DND-41 (cell line): Measurements from ENCODE around the gene FBXL13.
"Not testable (repeated sequence)": the region's sequence is repeated elsewhere in the genome, so short reads cannot be mapped to it uniquely, and the experiment has no call there.

ENCODE experiments used
- ATAC-seq: fragments of 200-7000 bp; cut with Tn5 transposase; 3 replicates; pipeline ENCODE4 v1.9.1; 2021; ENCODE audit warnings: low read depth; ENCODE audit not compliant: insufficient read depth
- DNase-seq: peaks from one replicate; pipeline ENCODE4 v3.0.0-alpha.2; 2020
- H2AFZ ChIP-seq: 2 replicates; pipeline ENCODE4 v1.6.0; 2012; ENCODE audit warnings: low read depth, low read length
- H3K27ac ChIP-seq: 2 replicates; pipeline ENCODE4 v1.5.1; 2012; ENCODE audit warnings: low read length, inconsistent platforms
- H3K27me3 ChIP-seq: fragments of 200-600 bp; sonication (generic); 2 replicates; pipeline ENCODE4 v1.6.0; 2012; ENCODE audit warnings: low read length, mild to moderate bottlenecking, inconsistent platforms; ENCODE audit not compliant: insufficient read depth, poor library complexity
- H3K36me3 ChIP-seq: 2 replicates; pipeline ENCODE4 v1.5.1; 2012; ENCODE audit warnings: low read length, inconsistent platforms; ENCODE audit not compliant: insufficient read depth
- H3K4me1 ChIP-seq: 2 replicates; pipeline ENCODE4 v1.5.1; 2012; ENCODE audit warnings: mild to moderate bottlenecking, low read length; ENCODE audit not compliant: insufficient read depth
- H3K4me2 ChIP-seq: 2 replicates; pipeline ENCODE4 v1.6.0; 2012; ENCODE audit warnings: mild to moderate bottlenecking, moderate library complexity, low read length, inconsistent platforms; ENCODE audit not compliant: insufficient read depth
- H3K4me3 ChIP-seq, 2 experiments: fragments of 200-600 bp in 1 of 2; shearing (Covaris generic) in 1 of 2; 2 replicates each; pipeline ENCODE4 v1.5.1; 2012 to 2016; ENCODE audit warnings: inconsistent platforms in 2 of 2, low read length in 2 of 2, mild to moderate bottlenecking in 2 of 2, low read depth in 1 of 2, moderate library complexity in 1 of 2
- H3K79me2 ChIP-seq: 2 replicates; pipeline ENCODE4 v1.6.0; 2012; ENCODE audit warnings: low read length, inconsistent platforms; ENCODE audit not compliant: insufficient read depth
- H3K9ac ChIP-seq: 2 replicates; pipeline ENCODE4 v1.6.0; 2012; ENCODE audit warnings: low read depth, mild to moderate bottlenecking, inconsistent platforms, low read length, moderate library complexity
- H3K9me3 ChIP-seq: 2 replicates; pipeline ENCODE4 v1.5.1; 2012; ENCODE audit warnings: low read length, moderate library complexity, mild to moderate bottlenecking, inconsistent platforms; ENCODE audit not compliant: insufficient read depth, severe bottlenecking
- H4K20me1 ChIP-seq: 2 replicates; pipeline ENCODE4 v1.6.0; 2012; ENCODE audit warnings: low read length; ENCODE audit not compliant: insufficient read depth
- EZH2 ChIP-seq: IDR thresholded peaks from 3 replicates; pipeline ENCODE4 v1.6.1; 2012; ENCODE audit warnings: borderline replicate concordance, low read depth, mild to moderate bottlenecking, moderate library complexity, low read length, inconsistent platforms; ENCODE audit not compliant: severe bottlenecking
- TF ChIP-seq, protein P1 (sequence below): IDR thresholded peaks from 2 replicates; pipeline ENCODE4 v1.5.1; 2012; ENCODE audit warnings: borderline replicate concordance, low read length, moderate library complexity, mild to moderate bottlenecking; ENCODE audit not compliant: poor library complexity, severe bottlenecking; ENCODE audit errors: extremely low read depth

Gene FBXL13

DNA sequence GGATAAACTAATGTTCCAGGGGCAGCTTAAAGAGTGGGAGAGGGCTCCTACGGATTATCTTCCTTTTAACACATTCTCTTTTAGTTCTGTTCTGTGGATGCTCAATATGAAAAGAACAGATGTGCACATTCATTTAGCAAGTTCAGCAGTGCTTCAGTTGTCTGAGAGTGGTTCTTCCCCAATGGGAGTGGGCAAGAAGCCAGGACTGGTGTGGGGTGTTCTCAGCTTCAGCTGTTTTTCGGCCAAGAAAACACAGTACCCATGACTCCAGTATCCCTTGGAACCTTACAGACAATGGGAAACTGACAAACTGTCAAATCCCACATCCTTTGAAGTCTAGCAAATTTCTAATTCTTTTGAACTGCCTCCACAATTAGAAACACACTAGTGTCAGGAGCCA, 233.3 kb downstream of the FBXL13 start:
- no peak overlapping the region for H3K27ac ChIP-seq
- no peaks in the 10 kb centered on the region for H3K9me3 ChIP-seq
- no peaks in the 10 kb centered on the region for H3K4me1 ChIP-seq
- no peak overlapping the region for H3K4me2 ChIP-seq
- no peak overlapping the region for H3K9ac ChIP-seq
- H3K27me3 ChIP-seq, result no peaks in the 10 kb centered on the region
- H4K20me1 ChIP-seq, result no peaks in the 10 kb centered on the region
- no peaks in the 10 kb centered on the region for H3K36me3 ChIP-seq
- ATAC-seq (no peak), DNase-seq (no peak)
- no peaks in the 10 kb centered on the region for H3K79me2 ChIP-seq
- TF ChIP-seq EZH2, result no peak
- TF ChIP-seq, protein P1, sequence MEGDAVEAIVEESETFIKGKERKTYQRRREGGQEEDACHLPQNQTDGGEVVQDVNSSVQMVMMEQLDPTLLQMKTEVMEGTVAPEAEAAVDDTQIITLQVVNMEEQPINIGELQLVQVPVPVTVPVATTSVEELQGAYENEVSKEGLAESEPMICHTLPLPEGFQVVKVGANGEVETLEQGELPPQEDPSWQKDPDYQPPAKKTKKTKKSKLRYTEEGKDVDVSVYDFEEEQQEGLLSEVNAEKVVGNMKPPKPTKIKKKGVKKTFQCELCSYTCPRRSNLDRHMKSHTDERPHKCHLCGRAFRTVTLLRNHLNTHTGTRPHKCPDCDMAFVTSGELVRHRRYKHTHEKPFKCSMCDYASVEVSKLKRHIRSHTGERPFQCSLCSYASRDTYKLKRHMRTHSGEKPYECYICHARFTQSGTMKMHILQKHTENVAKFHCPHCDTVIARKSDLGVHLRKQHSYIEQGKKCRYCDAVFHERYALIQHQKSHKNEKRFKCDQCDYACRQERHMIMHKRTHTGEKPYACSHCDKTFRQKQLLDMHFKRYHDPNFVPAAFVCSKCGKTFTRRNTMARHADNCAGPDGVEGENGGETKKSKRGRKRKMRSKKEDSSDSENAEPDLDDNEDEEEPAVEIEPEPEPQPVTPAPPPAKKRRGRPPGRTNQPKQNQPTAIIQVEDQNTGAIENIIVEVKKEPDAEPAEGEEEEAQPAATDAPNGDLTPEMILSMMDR, result no peak
- H3K4me3 ChIP-seq, result no peak overlapping the region
- H2AFZ ChIP-seq, result no peak overlapping the region

DNA sequence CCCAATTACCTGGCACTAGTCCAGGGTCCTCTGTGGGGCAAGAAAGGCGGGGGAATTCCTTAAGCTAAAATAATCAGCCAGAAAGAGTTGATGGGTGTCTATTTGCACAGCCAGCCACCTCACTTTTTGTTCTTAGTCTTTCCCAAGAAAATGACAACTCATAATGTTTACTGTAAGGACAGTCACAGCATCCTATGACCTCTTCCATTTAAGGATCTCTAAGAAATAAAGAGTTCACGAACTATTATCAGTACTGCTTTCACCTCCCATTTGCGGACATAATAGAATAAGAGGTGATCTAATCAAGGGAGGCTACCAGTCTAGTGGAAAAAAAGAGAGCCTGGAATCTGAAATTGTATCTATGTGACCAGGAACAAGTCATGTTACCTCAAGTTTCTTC, 234.2 kb downstream of the FBXL13 start:
- no peak overlapping the region for H3K4me3 ChIP-seq
- no peak overlapping the region for H3K27ac ChIP-seq
- H4K20me1 ChIP-seq, result no peaks in the 10 kb centered on the region
- no peak overlapping the region for H3K4me2 ChIP-seq
- no peaks in the 10 kb centered on the region for H3K4me1 ChIP-seq
- H2AFZ ChIP-seq, result no peak overlapping the region
- H3K27me3 ChIP-seq, result no peaks in the 10 kb centered on the region
- TF ChIP-seq, protein P1, result no peak
- TF ChIP-seq EZH2, result no peak
- ATAC-seq (no peak), DNase-seq (no peak)
- no peaks in the 10 kb centered on the region for H3K36me3 ChIP-seq
- no peak overlapping the region for H3K9ac ChIP-seq
- H3K9me3 ChIP-seq, result no peaks in the 10 kb centered on the region
- H3K79me2 ChIP-seq, result no peaks in the 10 kb centered on the region

DNA sequence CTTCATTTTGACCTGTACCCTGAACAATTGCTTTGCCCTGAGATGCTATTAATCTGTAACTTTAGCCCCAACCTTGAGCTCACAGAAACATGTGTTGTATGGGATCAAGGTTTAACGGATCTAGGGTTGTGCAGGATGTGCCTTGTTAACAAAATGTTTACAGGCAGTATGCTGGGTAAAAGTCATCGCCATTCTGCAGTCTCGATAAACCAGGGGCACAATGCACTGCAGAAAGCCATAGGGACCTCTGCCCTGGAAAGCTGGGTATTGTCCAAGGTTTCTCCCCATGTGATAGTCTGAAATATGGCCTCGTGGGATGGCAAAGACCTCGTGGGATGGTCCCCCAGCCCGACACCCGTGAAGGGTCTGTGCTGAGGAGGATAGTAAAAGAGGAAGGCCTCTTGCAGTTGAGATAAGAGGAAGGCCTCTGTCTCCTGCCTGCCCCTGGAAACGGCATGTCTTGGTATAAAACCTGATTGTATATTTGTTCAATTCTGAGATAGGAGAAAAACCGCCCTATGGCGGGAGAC, 236.0 kb downstream of the FBXL13 start:
- H3K79me2 ChIP-seq, H3K27ac ChIP-seq, H3K9me3 ChIP-seq, H3K36me3 ChIP-seq, H3K4me3 ChIP-seq, H3K4me1 ChIP-seq, DNase-seq, H3K4me2 ChIP-seq, H3K27me3 ChIP-seq, H3K9ac ChIP-seq, H4K20me1 ChIP-seq, H2AFZ ChIP-seq, ATAC-seq: not testable (repeated sequence)

DNA sequence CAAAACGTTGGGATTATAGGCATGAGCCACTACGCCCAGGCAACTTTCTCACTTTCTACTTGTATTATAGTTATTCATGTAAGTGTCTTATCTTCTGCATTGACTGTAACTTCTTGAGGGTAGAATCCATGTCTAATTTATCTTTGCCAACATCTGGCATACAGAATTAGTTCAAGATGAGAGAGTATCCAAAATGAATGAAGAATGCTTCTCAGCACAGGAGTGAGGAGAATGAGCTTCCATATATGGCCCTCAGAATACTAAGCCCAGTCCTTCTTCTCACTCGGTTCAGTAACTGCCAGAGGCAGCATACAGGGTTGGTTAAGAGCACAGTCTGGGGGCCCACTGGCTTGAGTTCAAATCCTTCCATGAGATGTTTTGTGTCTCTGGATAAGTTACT, 236.8 kb downstream of the FBXL13 start:
- no peak overlapping the region for H3K9ac ChIP-seq
- H3K79me2 ChIP-seq, result no peaks in the 10 kb centered on the region
- H3K4me3 ChIP-seq, result no peak overlapping the region
- no peak overlapping the region for H3K27ac ChIP-seq
- no peaks in the 10 kb centered on the region for H4K20me1 ChIP-seq
- no peak overlapping the region for H3K4me2 ChIP-seq
- TF ChIP-seq, protein P1, result no peak
- TF ChIP-seq EZH2, result no peak
- H3K36me3 ChIP-seq, result no peaks in the 10 kb centered on the region
- no peak overlapping the region for H2AFZ ChIP-seq
- H3K27me3 ChIP-seq, result no peaks in the 10 kb centered on the region
- ATAC-seq (no peak), DNase-seq (no peak)
- H3K4me1 ChIP-seq, result no peaks in the 10 kb centered on the region
- H3K9me3 ChIP-seq, result no peaks in the 10 kb centered on the region
